ENCODE measurements around the gene FOXL3. TPM values are rescaled to one million over a fixed set of nuclear protein-coding genes. Genes with fewer than 3 reads are reported as not detected.

The FOXL3 gene
- polyA plus RNA-seq, 1 of the 3 experiments (the other 2 are of a cell fraction), result not detected

DNA sequence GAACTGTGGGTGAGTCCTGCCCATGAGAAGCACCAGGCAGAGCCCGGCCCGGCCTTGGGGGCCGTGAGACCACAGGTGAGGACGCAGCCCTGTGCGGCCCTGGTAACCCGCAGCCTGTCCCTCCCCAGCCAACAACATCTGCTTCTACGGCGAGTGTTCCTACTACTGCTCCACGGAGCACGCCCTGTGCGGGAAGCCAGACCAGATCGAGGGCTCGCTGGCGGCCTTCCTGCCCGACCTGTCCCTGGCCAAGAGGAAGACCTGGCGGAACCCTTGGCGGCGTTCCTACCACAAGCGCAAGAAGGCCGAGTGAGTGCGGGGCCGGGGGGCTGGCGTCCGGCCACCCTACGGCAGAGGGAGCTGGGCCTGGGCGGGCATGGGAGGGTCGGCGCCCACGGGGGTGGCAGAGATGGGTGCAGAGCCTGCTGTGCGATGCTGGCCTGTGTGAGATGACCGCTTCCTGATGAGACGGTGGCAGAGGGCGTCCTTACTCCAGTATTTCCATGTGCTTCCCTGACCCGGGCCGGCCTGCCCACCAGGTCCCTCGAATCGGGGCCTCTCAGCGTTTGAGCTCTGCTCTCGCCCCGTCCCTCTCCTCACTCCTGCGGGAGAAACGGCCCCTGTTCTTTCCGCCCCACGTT, 34.1 kb upstream of the FOXL3 start:
- ChIA-PET POLR2A (no interaction called here), CTCF (interaction anchor here (1.1 kb wide), 1 partner anchor 94 kb away, joined by 3 read pairs; no protein-coding TSS in a partner anchor)
- Histone ChIP-seq H3K9me3 (no peaks in the 10 kb centered on the region), H3K36me3 (replicated peaks in 1 of 2; ENCODE audit: control insufficient read depth in 1 of 2, insufficient read depth in 2 of 2, low read length in 1 of 2) (peaks cover 0 to 5% of the 10 kb centered on the region in 2 experiments), H3K9ac (no peak overlapping the region), H4K20me1 (ENCODE audit: insufficient read depth) (no peaks in the 10 kb centered on the region), H3K27ac (ENCODE audit: low read depth in 2 of 2, low read length in 1 of 2) (no peak overlapping the region), H3K4me1 (ENCODE audit: control insufficient read depth in 1 of 2, insufficient read depth in 2 of 2, low read depth in 1 of 2, low read length in 1 of 2) (no peaks in the 10 kb centered on the region), H3K27me3 (ENCODE audit: insufficient read depth) (no peaks in the 10 kb centered on the region), H3K79me2 (ENCODE audit: insufficient read depth) (no peaks in the 10 kb centered on the region), H3F3A (replicated peaks; ENCODE audit: insufficient read depth) (no peaks in the 10 kb centered on the region), H2AFZ (ENCODE audit: low read depth) (no peak overlapping the region), H3K4me2 (no peak overlapping the region), H3K4me3 (ENCODE audit: low read depth in 2 of 2, low read length in 1 of 2) (no peak overlapping the region), H3K9me2 (no peaks in the 10 kb centered on the region)
- TF ChIP-seq SMC3 (IDR thresholded peaks at IDR 0.05; ENCODE audit: low read depth, low read length), result no peak
- no peak for TF ChIP-seq ZBTB33 (IDR thresholded peaks at IDR 0.05; ENCODE audit: borderline replicate concordance, low read depth)
- TF ChIP-seq, protein P1, sequence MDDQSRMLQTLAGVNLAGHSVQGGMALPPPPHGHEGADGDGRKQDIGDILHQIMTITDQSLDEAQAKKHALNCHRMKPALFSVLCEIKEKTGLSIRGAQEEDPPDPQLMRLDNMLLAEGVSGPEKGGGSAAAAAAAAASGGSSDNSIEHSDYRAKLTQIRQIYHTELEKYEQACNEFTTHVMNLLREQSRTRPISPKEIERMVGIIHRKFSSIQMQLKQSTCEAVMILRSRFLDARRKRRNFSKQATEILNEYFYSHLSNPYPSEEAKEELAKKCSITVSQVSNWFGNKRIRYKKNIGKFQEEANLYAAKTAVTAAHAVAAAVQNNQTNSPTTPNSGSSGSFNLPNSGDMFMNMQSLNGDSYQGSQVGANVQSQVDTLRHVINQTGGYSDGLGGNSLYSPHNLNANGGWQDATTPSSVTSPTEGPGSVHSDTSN (IDR thresholded peaks at IDR 0.05), result no peak
- no peak for TF ChIP-seq RXRA (IDR thresholded peaks at IDR 0.05; ENCODE audit: borderline replicate concordance, low read depth)
- TF ChIP-seq FOSL2 (IDR thresholded peaks at IDR 0.05; ENCODE audit: borderline replicate concordance, low read depth), result no peak
- no peak for TF ChIP-seq NFIC (IDR thresholded peaks at IDR 0.05; ENCODE audit: borderline replicate concordance)
- no peak for TF ChIP-seq MXI1 (IDR thresholded peaks at IDR 0.05; ENCODE audit: low read depth, low read length)
- TF ChIP-seq, protein P2, sequence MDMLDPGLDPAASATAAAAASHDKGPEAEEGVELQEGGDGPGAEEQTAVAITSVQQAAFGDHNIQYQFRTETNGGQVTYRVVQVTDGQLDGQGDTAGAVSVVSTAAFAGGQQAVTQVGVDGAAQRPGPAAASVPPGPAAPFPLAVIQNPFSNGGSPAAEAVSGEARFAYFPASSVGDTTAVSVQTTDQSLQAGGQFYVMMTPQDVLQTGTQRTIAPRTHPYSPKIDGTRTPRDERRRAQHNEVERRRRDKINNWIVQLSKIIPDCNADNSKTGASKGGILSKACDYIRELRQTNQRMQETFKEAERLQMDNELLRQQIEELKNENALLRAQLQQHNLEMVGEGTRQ (IDR thresholded peaks at IDR 0.05; ENCODE audit: borderline replicate concordance, low read depth, low read length), result no peak
- TF ChIP-seq GABPA (IDR thresholded peaks at IDR 0.05; ENCODE audit: low read depth), result no peak
- no peak for TF ChIP-seq CHD2 (IDR thresholded peaks at IDR 0.05; ENCODE audit: low read length, partially characterized antibody)
- no peak for TF ChIP-seq TCF12 (IDR thresholded peaks at IDR 0.05)
- TF ChIP-seq MEF2A (IDR thresholded peaks at IDR 0.05; ENCODE audit: borderline replicate concordance, low read depth), result no peak
- TF ChIP-seq NRF1 (IDR thresholded peaks at IDR 0.05; ENCODE audit: low read depth, low read length), result no peak
- TF ChIP-seq GATA2 (CRISPR knock-in tag; IDR thresholded peaks at IDR 0.05), result no peak
- TF ChIP-seq JUND (IDR thresholded peaks at IDR 0.05), result no peak
- TF ChIP-seq, protein P3, sequence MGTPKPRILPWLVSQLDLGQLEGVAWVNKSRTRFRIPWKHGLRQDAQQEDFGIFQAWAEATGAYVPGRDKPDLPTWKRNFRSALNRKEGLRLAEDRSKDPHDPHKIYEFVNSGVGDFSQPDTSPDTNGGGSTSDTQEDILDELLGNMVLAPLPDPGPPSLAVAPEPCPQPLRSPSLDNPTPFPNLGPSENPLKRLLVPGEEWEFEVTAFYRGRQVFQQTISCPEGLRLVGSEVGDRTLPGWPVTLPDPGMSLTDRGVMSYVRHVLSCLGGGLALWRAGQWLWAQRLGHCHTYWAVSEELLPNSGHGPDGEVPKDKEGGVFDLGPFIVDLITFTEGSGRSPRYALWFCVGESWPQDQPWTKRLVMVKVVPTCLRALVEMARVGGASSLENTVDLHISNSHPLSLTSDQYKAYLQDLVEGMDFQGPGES (IDR thresholded peaks at IDR 0.05; ENCODE audit: low read depth, low read length), result no peak
- no peak for DNase-seq
- WGBS (ENCODE audit: low lambda C conversion rate), result 86% methylated on average over 31 of the region's 44 CpGs
